Panc1 (cell line): Measurements from ENCODE around the gene LGALS1. TPM values are rescaled to one million over a fixed set of nuclear protein-coding genes. Genes with fewer than 3 reads are reported as not detected.

Experiments
- ATAC-seq: fragments of 200-7000 bp; cut with Tn5 transposase; 2 replicates; pipeline ENCODE4 v1.9.1; 2020; ENCODE audit warnings: mild to moderate bottlenecking, moderate library complexity
- BruUV-seq: library from RNA; stranded (reverse); fragments of 400-500 nt; replicated peaks from 2 replicates; lab custom pipeline; 2021; lab: Mats Ljungman, UMichigan
- CTCF ChIA-PET: fragments of 300-600 bp; sonication (Branson Sonifier 250); formaldehyde crosslinking; loops from one replicate; lab custom pipeline; 2022; ENCODE audit warnings: antibody characterized with exemption; lab: Charles Lee
- POLR2A ChIA-PET: fragments of 300-600 bp; sonication (Branson Sonifier 250); formaldehyde crosslinking; loops from one replicate; lab custom pipeline; 2022; ENCODE audit warnings: antibody characterized with exemption; lab: Charles Lee
- DNase-seq: peaks from one replicate; pipeline ENCODE4 v3.0.0-alpha.2; 2010; ENCODE audit warnings: low read depth, low spot score
- H3K27ac ChIP-seq: 2 replicates; pipeline ENCODE4 v1.5.1; 2011; ENCODE audit warnings: mild to moderate bottlenecking, low read length, inconsistent platforms
- H3K27me3 ChIP-seq: fragments of 200-500 bp; sonication (Bioruptor generic); 2 replicates; pipeline ENCODE4 v1.6.0; 2014; ENCODE audit warnings: low read length, inconsistent platforms; ENCODE audit not compliant: control insufficient read depth, insufficient read depth
- H3K36me3 ChIP-seq: fragments of 200-500 bp; sonication (Bioruptor generic); 2 replicates; pipeline ENCODE4 v1.5.1; 2014; ENCODE audit warnings: inconsistent platforms, mild to moderate bottlenecking, low read length, moderate library complexity; ENCODE audit not compliant: control insufficient read depth, insufficient read depth
- H3K4me1 ChIP-seq: 2 replicates; pipeline ENCODE4 v1.5.1; 2011; ENCODE audit warnings: inconsistent platforms, mild to moderate bottlenecking, low read length, moderate library complexity; ENCODE audit not compliant: control insufficient read depth, insufficient read depth
- H3K4me3 ChIP-seq, 2 experiments: 2 replicates each; pipeline ENCODE4 v1.5.1; 2011 to 2012; ENCODE audit warnings: low read depth in 2 of 2, low read length in 2 of 2, mild to moderate bottlenecking in 2 of 2, inconsistent platforms in 1 of 2, moderate library complexity in 1 of 2
- H3K9me3 ChIP-seq: fragments of 200-500 bp; sonication (Bioruptor generic); 2 replicates; pipeline ENCODE4 v1.5.1; 2014; ENCODE audit warnings: low read depth, mild to moderate bottlenecking, inconsistent platforms, low read length, moderate library complexity; ENCODE audit not compliant: control insufficient read depth, insufficient read depth
- POLR2AphosphoS5 ChIP-seq: IDR thresholded peaks from 2 replicates; pipeline ENCODE4 v1.6.1; 2012; ENCODE audit warnings: mild to moderate bottlenecking, low read depth, low read length, moderate library complexity
- SIN3A ChIP-seq: IDR thresholded peaks from 2 replicates; pipeline ENCODE4 v1.6.1; 2012; ENCODE audit warnings: low read depth, mild to moderate bottlenecking, low read length, moderate library complexity, borderline replicate concordance; ENCODE audit not compliant: insufficient read depth
- TCF7L2 ChIP-seq: IDR thresholded peaks from 2 replicates; pipeline ENCODE4 v1.6.1; 2011; ENCODE audit warnings: mild to moderate bottlenecking, low read depth, low read length, inconsistent platforms
- in situ Hi-C: cut with HindIII; loops from 2 replicates; pipeline ENCODE4 v1.10.0; 2016; ENCODE audit warnings: low sequenced_read_pairs, low pct_unique_long_range_greater_than_20kb
- intact Hi-C: fragments of 100-400 bp; cut with micrococcal nuclease; formaldehyde crosslinking; loops from one replicate; pipeline ENCODE4 v1.10.0; 2022; ENCODE audit not compliant: unreplicated experiment
- total RNA-seq: library from RNA; stranded (reverse); gene quantifications from one replicate; pipeline ENCODE4 v1.2.1, GENCODE V29; 2021; ENCODE audit not compliant: unreplicated experiment
- TF ChIP-seq, protein P1 (sequence below), 2 experiments: IDR thresholded peaks; 2 replicates each; pipeline ENCODE4 v1.6.1; 2011 to 2012; ENCODE audit warnings: low read depth in 2 of 2, control low read depth in 1 of 2, low read length in 1 of 2, mild to moderate bottlenecking in 1 of 2, moderate library complexity in 1 of 2; ENCODE audit not compliant: insufficient read depth in 1 of 2
- TF ChIP-seq, protein P2 (sequence below): fragments of 450-650 bp; IDR thresholded peaks from 2 replicates; pipeline ENCODE4 v1.5.1; 2017; ENCODE audit warnings: mild to moderate bottlenecking

Gene LGALS1
- total RNA-seq, 1 experiment from 2014 or later: 1,518 TPM

DNA sequence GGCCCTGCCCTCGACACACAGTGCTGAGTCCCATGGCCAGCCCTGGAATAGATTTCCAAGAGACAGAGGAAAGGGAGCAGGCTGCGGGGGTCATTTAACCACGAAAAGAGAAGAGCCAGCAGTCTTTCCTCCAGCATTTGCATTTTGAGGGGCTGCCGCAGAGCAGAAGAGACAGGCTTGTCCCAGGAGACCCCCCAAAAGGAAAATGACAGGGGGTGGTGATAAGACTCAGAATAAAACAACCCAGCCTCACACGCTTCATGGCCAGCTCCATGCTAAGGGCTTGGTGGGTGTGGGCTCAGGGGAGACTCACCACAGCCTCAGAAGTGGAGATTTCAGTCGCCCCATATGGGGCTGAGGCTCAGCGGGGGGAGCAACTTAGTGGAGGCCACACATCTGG, 38.3 kb downstream of the LGALS1 start:
- ATAC-seq: no peak
- Histone ChIP-seq H3K4me3 (no peak overlapping the region), H3K27me3 (no peaks in the 10 kb centered on the region), H3K4me1 (no peaks in the 10 kb centered on the region), H3K36me3 (no peaks in the 10 kb centered on the region), H3K9me3 (no peaks in the 10 kb centered on the region), H3K27ac (no peak overlapping the region)
- CTCF ChIA-PET: no interaction called here
- no peak for DNase-seq
- TF ChIP-seq, protein P1, sequence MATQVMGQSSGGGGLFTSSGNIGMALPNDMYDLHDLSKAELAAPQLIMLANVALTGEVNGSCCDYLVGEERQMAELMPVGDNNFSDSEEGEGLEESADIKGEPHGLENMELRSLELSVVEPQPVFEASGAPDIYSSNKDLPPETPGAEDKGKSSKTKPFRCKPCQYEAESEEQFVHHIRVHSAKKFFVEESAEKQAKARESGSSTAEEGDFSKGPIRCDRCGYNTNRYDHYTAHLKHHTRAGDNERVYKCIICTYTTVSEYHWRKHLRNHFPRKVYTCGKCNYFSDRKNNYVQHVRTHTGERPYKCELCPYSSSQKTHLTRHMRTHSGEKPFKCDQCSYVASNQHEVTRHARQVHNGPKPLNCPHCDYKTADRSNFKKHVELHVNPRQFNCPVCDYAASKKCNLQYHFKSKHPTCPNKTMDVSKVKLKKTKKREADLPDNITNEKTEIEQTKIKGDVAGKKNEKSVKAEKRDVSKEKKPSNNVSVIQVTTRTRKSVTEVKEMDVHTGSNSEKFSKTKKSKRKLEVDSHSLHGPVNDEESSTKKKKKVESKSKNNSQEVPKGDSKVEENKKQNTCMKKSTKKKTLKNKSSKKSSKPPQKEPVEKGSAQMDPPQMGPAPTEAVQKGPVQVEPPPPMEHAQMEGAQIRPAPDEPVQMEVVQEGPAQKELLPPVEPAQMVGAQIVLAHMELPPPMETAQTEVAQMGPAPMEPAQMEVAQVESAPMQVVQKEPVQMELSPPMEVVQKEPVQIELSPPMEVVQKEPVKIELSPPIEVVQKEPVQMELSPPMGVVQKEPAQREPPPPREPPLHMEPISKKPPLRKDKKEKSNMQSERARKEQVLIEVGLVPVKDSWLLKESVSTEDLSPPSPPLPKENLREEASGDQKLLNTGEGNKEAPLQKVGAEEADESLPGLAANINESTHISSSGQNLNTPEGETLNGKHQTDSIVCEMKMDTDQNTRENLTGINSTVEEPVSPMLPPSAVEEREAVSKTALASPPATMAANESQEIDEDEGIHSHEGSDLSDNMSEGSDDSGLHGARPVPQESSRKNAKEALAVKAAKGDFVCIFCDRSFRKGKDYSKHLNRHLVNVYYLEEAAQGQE (IDR thresholded peaks at IDR 0.05; ENCODE audit: insufficient read depth in 1 of 2, low read depth in 2 of 2, low read length in 1 of 2): no peak
- TF ChIP-seq, protein P2, sequence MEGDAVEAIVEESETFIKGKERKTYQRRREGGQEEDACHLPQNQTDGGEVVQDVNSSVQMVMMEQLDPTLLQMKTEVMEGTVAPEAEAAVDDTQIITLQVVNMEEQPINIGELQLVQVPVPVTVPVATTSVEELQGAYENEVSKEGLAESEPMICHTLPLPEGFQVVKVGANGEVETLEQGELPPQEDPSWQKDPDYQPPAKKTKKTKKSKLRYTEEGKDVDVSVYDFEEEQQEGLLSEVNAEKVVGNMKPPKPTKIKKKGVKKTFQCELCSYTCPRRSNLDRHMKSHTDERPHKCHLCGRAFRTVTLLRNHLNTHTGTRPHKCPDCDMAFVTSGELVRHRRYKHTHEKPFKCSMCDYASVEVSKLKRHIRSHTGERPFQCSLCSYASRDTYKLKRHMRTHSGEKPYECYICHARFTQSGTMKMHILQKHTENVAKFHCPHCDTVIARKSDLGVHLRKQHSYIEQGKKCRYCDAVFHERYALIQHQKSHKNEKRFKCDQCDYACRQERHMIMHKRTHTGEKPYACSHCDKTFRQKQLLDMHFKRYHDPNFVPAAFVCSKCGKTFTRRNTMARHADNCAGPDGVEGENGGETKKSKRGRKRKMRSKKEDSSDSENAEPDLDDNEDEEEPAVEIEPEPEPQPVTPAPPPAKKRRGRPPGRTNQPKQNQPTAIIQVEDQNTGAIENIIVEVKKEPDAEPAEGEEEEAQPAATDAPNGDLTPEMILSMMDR: no peak
- intact Hi-C loops: no loop called here
- POLR2A ChIA-PET: no interaction called here
- in situ Hi-C loops: no loop called here
- BruUV-seq: no TSS peak

DNA sequence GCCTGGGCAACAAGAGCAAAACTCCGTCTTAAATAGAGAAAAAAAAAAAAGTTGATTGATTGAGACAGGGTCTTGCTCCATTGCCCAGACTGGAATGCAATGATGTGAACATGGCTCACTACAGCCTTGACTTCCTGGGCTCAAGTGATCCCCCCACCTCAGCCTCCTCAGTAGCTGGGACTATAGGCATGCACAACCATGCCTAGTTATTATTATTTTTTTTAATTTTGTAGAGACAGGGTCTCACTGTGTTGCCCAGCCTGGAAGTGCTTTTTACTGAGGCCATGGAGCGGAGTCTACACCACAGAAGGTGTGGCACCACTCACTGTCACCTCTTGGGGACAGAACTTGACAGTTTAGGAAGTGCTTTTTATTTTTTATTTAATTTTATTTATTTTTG, 39.2 kb downstream of the LGALS1 start:
- Histone ChIP-seq H3K4me3 (no peak overlapping the region), H3K27ac (no peak overlapping the region), H3K27me3 (no peaks in the 10 kb centered on the region), H3K4me1 (no peaks in the 10 kb centered on the region), H3K9me3 (no peaks in the 10 kb centered on the region), H3K36me3 (no peaks in the 10 kb centered on the region)
- ATAC-seq (no peak), DNase-seq (no peak)
- ChIA-PET CTCF (no interaction called here), POLR2A (no interaction called here)
- in situ Hi-C loops (no loop called here), intact Hi-C loops (no loop called here)
- TF ChIP-seq POLR2AphosphoS5: no peak
- no peak for TF ChIP-seq TCF7L2
- TF ChIP-seq, protein P2: no peak
- TF ChIP-seq SIN3A: no peak
- TF ChIP-seq, protein P1 (IDR thresholded peaks at IDR 0.05; ENCODE audit: insufficient read depth in 1 of 2, low read depth in 2 of 2, low read length in 1 of 2): no peak
- BruUV-seq: no TSS peak
